ENCODE data around the gene ARHGAP29.
A peak's percentile ranks its signal among the peaks of the same experiment; 100 is the strongest.

Gene ARHGAP29

GRCh38 chr1:94260635-94261387 is 23.4 kb upstream of the ARHGAP29 start:
- no peak for DNase-seq

- no peak for DNase-seq
These were observed 22.4 kb upstream of the ARHGAP29 start for GRCh38 chr1:94259635-94260289.

- no peak for DNase-seq
These were observed 21.5 kb upstream of the ARHGAP29 start for GRCh38 chr1:94258873-94259331.

GRCh38 chr1:94257444-94257843 is 20.1 kb upstream of the ARHGAP29 start:
- DNase-seq: no peak

- DNase-seq: no peak
These were observed 18.1 kb upstream of the ARHGAP29 start for GRCh38 chr1:94255476-94255875.

- no peak for DNase-seq
These were observed 16.9 kb upstream of the ARHGAP29 start for GRCh38 chr1:94254073-94254810.

GRCh38 chr1:94253456-94254017 is 16.2 kb upstream of the ARHGAP29 start:
- no peak for DNase-seq

- DNase-seq: no peak
These were observed 13.0 kb upstream of the ARHGAP29 start for GRCh38 chr1:94250341-94250740.

GRCh38 chr1:94248956-94249688 is 11.7 kb upstream of the ARHGAP29 start:
- DNase-seq: no peak

- DNase-seq: peak in 1 of 5 experiments; percentile 7
These were observed 10.0 kb upstream of the ARHGAP29 start for GRCh38 chr1:94247138-94248094.

- no peak for DNase-seq
These were observed 9.3 kb upstream of the ARHGAP29 start for GRCh38 chr1:94246692-94247137.

GRCh38 chr1:94245747-94246438 is 8.5 kb upstream of the ARHGAP29 start:
- no peak for DNase-seq

GRCh38 chr1:94244816-94245215 is 7.4 kb upstream of the ARHGAP29 start:
- no peak for DNase-seq

- DNase-seq: no peak
These were observed 6.3 kb upstream of the ARHGAP29 start for GRCh38 chr1:94243665-94244064.

GRCh38 chr1:94240822-94241221 is 3.4 kb upstream of the ARHGAP29 start:
- no peak for DNase-seq

GRCh38 chr1:94239796-94240195 is 2.4 kb upstream of the ARHGAP29 start:
- no peak for DNase-seq

GRCh38 chr1:94239051-94239450 is 1.7 kb upstream of the ARHGAP29 start:
- no peak for DNase-seq

GRCh38 chr1:94236630-94237290 is 624 bp downstream of the ARHGAP29 start:
- DNase-seq: peak in 1 of 5 experiments; percentile 24

- DNase-seq: no peak
These were observed 1.3 kb downstream of the ARHGAP29 start for GRCh38 chr1:94236013-94236491.
